Effector CD4-positive, alpha-beta T cell (primary cell): ENCODE results near the gene BLVRA.
"Not testable (repeated sequence)": the region's sequence is repeated elsewhere in the genome, so short reads cannot be mapped to it uniquely, and the experiment has no call there.

Experiments
- DNase-seq: peaks from one replicate; pipeline ENCODE4 v3.0.0-alpha.2; 2020

Gene BLVRA

GRCh38 chr7:43769791-43770465 lies 11.4 kb downstream of the BLVRA start:
- no peak for DNase-seq

GRCh38 chr7:43771128-43771527 lies 12.6 kb downstream of the BLVRA start:
- no peak for DNase-seq

- DNase-seq: no peak
These were observed 13.1 kb downstream of the BLVRA start for GRCh38 chr7:43771573-43771972.

GRCh38 chr7:43773268-43773667 lies 14.8 kb downstream of the BLVRA start:
- DNase-seq: not testable (repeated sequence)

GRCh38 chr7:43775255-43775654 lies 16.8 kb downstream of the BLVRA start:
- DNase-seq: not testable (repeated sequence)

- not testable (repeated sequence) for DNase-seq
These were observed 20.0 kb downstream of the BLVRA start for GRCh38 chr7:43778293-43779044.

GRCh38 chr7:43779045-43779812 lies 20.7 kb downstream of the BLVRA start:
- no peak for DNase-seq

- no peak for DNase-seq
These were observed 23.5 kb downstream of the BLVRA start for GRCh38 chr7:43781726-43782607.

GRCh38 chr7:43782768-43783555 lies 24.5 kb downstream of the BLVRA start:
- no peak for DNase-seq

GRCh38 chr7:43784030-43784584 lies 25.6 kb downstream of the BLVRA start:
- no peak for DNase-seq

GRCh38 chr7:43784585-43785087 lies 26.2 kb downstream of the BLVRA start:
- not testable (repeated sequence) for DNase-seq

GRCh38 chr7:43785420-43785819 lies 26.9 kb downstream of the BLVRA start:
- no peak for DNase-seq

GRCh38 chr7:43787771-43788170 lies 29.3 kb downstream of the BLVRA start:
- DNase-seq: no peak

- DNase-seq: no peak
These were observed 31.5 kb downstream of the BLVRA start for GRCh38 chr7:43790006-43790405.

GRCh38 chr7:43790834-43791233 lies 32.4 kb downstream of the BLVRA start:
- DNase-seq: no peak

- DNase-seq: no peak
These were observed 33.2 kb downstream of the BLVRA start for GRCh38 chr7:43791665-43792064.

- no peak for DNase-seq
These were observed 34.1 kb downstream of the BLVRA start for GRCh38 chr7:43792471-43793150.

- DNase-seq: no peak
These were observed 41.1 kb downstream of the BLVRA start for GRCh38 chr7:43799605-43800004.

- no peak for DNase-seq
These were observed 45.4 kb downstream of the BLVRA start for GRCh38 chr7:43803865-43804264.

- no peak for DNase-seq
These were observed 49.9 kb downstream of the BLVRA start for GRCh38 chr7:43808410-43808809.
